Pericardium fibroblast (primary cell): ENCODE results near the gene KRTDAP. TPM values are rescaled to one million over a fixed set of nuclear protein-coding genes. Genes with fewer than 3 reads are reported as not detected.

Experiments used
- total RNA-seq: library from RNA; depleted of rRNA; stranded (reverse); fragments of >200 nt; gene quantifications from 2 replicates; pipeline ENCODE4 v1.2.3, GENCODE V29; 2015

KRTDAP gene, protein sequence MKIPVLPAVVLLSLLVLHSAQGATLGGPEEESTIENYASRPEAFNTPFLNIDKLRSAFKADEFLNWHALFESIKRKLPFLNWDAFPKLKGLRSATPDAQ
- total RNA-seq: not detected in 2 replicates

DNA sequence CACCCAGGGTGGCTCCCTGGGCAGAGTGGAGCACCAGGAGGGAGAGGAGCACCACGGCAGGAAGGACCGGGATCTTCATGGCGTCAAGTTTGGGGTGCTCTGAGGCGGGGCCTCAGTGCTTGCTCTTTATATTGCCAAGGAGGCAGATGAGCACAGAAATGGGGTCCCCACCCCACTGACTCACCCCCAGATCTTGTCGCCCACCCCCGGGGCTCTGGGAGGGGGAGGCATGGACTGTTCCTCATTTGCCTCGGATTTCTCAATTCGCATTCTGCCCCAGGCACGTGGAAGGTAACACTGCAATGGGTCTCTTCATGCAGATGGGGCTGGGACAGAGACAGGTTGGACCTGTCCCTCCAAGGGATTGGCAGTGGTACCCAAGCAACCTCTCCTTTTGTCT, at the start of gene KRTDAP:
Gene KRTDAP, minus strand, starts transcription at position 101 of the 400 bp plus-strand sequence. Its CDS starts 22 bp downstream, at position 79.

DNA sequence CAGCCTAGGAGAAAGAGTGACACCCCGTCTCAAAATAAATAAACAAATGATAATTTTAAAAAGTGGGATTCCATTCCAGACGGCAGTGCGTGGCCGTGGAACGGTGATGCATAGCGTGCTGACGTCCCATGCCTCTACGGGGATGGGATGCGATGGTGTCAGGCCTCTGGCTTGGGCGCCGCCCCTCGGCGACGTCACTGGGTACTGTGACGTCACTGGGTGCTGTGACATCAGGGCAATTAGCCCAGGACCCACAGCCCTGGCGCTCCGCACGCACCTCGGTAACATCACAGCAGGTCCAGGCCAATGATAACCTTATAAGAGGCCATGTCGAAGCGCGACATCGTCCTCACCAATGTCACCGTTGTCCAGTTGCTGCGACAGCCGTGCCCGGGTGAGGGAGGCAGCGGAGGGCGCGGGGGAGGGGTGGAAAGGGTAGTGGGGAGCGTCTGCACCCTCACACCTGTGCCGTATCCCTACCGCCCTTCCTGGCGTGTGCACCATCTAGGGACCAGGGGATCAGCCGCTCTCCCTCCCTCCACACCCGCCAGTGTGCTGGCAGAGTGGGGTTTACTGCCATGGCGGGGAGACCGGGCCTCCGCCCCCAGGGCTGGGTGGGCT, 43.0 kb upstream of the KRTDAP start, which contains the start of gene GAPDHS:
Gene GAPDHS, plus strand, starts transcription at position 256 of the 621 bp plus-strand sequence. Its CDS starts 72 bp downstream, at position 328.

DNA sequence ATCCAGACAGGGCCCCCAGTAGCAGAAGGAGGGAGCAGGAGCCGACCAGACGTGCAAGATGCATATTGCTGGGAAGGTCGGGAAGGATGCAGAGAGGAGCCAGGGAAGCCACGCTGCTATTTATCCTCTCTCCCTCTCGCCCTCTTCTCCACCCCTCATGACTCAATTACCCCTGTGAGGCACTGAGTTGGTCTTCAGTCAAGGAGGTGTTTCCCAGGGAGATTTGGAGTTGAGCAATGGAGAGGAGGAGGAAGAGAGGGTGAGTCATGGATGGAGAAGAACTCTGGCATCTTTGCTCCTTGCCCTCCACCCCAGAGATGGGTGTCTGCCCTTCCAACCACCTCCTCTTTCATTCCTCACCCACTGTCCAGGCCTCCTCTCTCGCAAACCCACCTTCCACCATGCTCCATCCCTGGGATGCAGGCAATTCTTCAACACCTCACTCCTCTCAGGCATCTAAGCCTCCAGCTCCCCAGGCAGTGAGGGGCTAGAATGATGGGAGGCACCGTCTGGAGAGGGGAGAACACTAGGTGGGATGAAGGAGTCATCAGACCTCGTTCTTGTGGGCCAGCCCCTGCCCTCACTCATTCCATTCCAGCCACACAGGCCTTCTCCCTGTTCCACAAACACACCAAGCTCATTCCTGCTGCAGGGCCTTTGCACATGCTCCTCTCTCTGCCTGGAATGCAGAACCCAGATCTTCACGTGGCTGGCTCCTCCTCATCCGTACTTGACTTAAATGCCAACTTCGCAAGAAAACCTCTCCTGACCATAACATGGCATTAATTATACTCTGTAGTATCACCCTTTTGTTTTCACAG, 38.2 kb upstream of the KRTDAP start, which contains the start of gene SBSN:
Gene SBSN, minus strand, starts transcription at position 94 of the 821 bp plus-strand sequence. Its CDS starts 30 bp downstream, at position 64.

DNA sequence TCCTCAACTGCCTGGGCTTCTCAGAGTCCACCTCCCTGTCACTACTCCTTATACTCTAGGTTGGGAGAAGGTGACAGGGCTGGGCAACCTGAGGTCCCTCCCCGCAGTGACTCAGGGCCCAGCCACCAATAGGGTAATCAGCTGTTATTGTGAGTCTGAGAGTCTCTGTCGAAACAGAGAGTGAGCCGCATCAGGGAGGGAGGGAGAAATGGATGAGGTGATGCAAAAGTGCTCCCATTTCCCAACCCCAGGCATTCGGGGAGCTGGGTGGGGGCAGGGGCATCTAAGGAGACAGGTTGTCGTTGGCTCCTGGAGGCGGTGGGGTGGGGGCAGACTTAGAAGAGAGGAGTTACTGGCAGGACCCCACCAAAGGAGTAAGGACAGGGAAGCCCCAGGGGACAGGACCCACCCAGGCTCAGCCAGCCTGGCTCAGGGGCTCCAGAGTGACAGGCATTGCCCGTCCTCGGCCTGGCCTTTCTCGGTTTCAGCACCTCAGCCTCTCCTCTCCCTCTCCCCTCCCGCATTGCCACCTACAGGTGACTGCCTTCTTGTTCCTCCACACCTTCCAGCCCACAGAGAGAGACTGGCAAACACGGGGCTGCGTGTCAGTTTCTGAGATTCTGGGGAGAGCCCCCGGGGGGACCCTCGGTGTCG, 23.5 kb upstream of the KRTDAP start, which contains the start of gene DMKN:
Gene DMKN, minus strand, starts transcription at position 22 of the 654 bp plus-strand sequence. CDS start 174 bp downstream, outside the sequence.

DNA sequence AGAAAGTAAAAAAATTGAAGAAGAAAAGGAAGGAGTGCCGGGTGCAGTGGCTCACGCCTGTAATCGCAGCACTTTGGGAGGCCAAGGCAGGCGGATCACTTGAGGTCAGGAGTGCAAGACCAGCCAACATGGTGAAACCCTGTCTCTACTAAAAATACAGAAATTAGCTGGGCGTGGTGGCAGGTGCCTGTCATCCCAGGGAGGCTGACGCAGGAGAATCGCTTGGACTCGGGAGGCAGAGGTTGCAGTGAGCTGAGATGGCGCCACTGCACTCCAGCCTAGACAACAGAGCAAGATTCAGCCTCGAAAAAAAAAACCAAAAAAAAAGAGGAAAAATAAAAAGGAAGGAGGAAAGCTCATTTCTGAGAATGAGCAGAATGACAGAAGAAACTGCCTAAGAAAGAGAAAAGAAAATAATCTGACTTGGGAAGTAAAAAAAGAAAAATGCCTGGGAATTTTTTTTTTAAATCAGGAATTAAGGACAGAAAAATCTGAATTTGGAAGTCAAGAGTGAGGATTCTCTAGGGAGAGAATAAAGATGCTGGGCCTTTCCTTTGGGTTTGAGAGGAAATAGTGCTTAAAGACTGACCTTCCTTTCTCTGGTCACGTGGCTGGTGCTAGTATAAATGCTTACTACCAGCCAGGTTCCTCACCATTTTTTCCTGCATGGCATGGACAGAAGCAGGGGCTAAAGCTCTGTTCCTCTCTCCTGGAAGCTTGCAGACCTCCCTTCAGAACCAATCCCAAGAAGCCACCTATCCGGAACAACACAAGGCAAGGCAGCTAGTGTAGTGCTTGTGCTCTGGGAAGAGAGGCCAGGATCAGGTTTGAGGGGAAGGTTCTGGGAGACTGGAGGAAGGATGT, 42.4 kb downstream of the KRTDAP start, which contains the start of gene FFAR2:
Gene FFAR2, plus strand, starts transcription at position 652 of the 864 bp plus-strand sequence. CDS start 1,458 bp downstream, outside the sequence.

Other genes starting within 250 kb of the KRTDAP start
- 2.0 TPM in 1 of 2 replicates, not detected in the other for gene LSR, start 241.5 kb downstream of the KRTDAP start, total RNA-seq
- 67.1 and 76.7 TPM in 2 replicates for gene USF2, start 221.5 kb downstream of the KRTDAP start, total RNA-seq
- gene HAMP, start 207.9 kb downstream of the KRTDAP start, total RNA-seq: not detected in 2 replicates
- gene MAG, start 198.3 kb downstream of the KRTDAP start, total RNA-seq: 0.82 and 0.94 TPM in 2 replicates
- gene CD22, start 161.3 kb downstream of the KRTDAP start, total RNA-seq: 0.26 TPM in 1 of 2 replicates, not detected in the other
- not detected in 2 replicates for gene FFAR1, start 142.6 kb downstream of the KRTDAP start, total RNA-seq
- 0.12 and 0.26 TPM in 2 replicates for gene FFAR3, start 132.0 kb downstream of the KRTDAP start, total RNA-seq
- not detected in 2 replicates for gene GPR42, start 119.4 kb downstream of the KRTDAP start, total RNA-seq
- gene FFAR2, start 42.2 kb downstream of the KRTDAP start, total RNA-seq: not detected in 2 replicates
- gene DMKN, start 23.2 kb upstream of the KRTDAP start, total RNA-seq: 22.8 and 37.0 TPM in 2 replicates
- gene SBSN, start 37.8 kb upstream of the KRTDAP start, total RNA-seq: 0.82 and 11.0 TPM in 2 replicates
- gene GAPDHS, start 43.0 kb upstream of the KRTDAP start, total RNA-seq: not detected in 2 replicates
- gene TMEM147, start 55.2 kb upstream of the KRTDAP start, total RNA-seq: 106 and 108 TPM in 2 replicates
- gene ATP4A, start 73.2 kb upstream of the KRTDAP start, total RNA-seq: not detected in 2 replicates
- not detected in 2 replicates for gene PMIS2, start 95.7 kb upstream of the KRTDAP start, total RNA-seq
- 6.2 and 7.6 TPM in 2 replicates for gene HAUS5, start 122.3 kb upstream of the KRTDAP start, total RNA-seq
- gene RBM42, start 138.6 kb upstream of the KRTDAP start, total RNA-seq: 75.2 and 76.0 TPM in 2 replicates
- gene ETV2, start 151.3 kb upstream of the KRTDAP start, total RNA-seq: 1.2 and 3.4 TPM in 2 replicates
- 325 and 420 TPM in 2 replicates for gene COX6B1, start 157.9 kb upstream of the KRTDAP start, total RNA-seq
- not detected in 2 replicates for gene UPK1A, start 176.1 kb upstream of the KRTDAP start, total RNA-seq
- not detected in 2 replicates for gene ZBTB32, start 214.1 kb upstream of the KRTDAP start, total RNA-seq
- 13.9 and 17.9 TPM in 2 replicates for gene KMT2B, start 227.5 kb upstream of the KRTDAP start, total RNA-seq